Measurements from ENCODE around the gene PDE6A.

- TF ChIP-seq, protein P1, sequence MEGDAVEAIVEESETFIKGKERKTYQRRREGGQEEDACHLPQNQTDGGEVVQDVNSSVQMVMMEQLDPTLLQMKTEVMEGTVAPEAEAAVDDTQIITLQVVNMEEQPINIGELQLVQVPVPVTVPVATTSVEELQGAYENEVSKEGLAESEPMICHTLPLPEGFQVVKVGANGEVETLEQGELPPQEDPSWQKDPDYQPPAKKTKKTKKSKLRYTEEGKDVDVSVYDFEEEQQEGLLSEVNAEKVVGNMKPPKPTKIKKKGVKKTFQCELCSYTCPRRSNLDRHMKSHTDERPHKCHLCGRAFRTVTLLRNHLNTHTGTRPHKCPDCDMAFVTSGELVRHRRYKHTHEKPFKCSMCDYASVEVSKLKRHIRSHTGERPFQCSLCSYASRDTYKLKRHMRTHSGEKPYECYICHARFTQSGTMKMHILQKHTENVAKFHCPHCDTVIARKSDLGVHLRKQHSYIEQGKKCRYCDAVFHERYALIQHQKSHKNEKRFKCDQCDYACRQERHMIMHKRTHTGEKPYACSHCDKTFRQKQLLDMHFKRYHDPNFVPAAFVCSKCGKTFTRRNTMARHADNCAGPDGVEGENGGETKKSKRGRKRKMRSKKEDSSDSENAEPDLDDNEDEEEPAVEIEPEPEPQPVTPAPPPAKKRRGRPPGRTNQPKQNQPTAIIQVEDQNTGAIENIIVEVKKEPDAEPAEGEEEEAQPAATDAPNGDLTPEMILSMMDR (IDR thresholded peaks at IDR 0.05) = no peak
- TF ChIP-seq POLR2A (IDR thresholded peaks at IDR 0.05) = no peak
- TF ChIP-seq EP300 (IDR thresholded peaks at IDR 0.05) = no peak
Measured at GRCh38 chr5:149831492-149831891, 113.1 kb downstream of the PDE6A start.

Measured in tibial nerve (tissue), 4 donors.